Smooth muscle cell (in vitro differentiated cells): ENCODE results near the gene ALK. TPM values are rescaled to one million over a fixed set of nuclear protein-coding genes. Genes with fewer than 3 reads are reported as not detected.

Source experiments
- DNase-seq: peaks from one replicate; lab custom pipeline; 2025; ENCODE audit not compliant: unreplicated experiment; lab: John Stamatoyannopoulos, UW
- H2AFZ ChIP-seq: fragments of 200-600 bp; sonication (generic); 2 replicates; pipeline ENCODE4 v1.6.0; 2016; ENCODE audit warnings: antibody characterized with exemption, low read depth, mild to moderate bottlenecking
- H3F3A ChIP-seq: fragments of 200-600 bp; sonication (generic); 2 replicates; pipeline ENCODE4 v1.6.0; 2017; ENCODE audit warnings: antibody characterized with exemption, low read depth
- H3K27ac ChIP-seq: fragments of 200-600 bp; sonication (generic); 2 replicates; pipeline ENCODE4 v1.5.1; 2016; ENCODE audit warnings: low read depth, mild to moderate bottlenecking
- H3K27me3 ChIP-seq: fragments of 200-600 bp; sonication (generic); 2 replicates; pipeline ENCODE4 v1.6.1; 2016; ENCODE audit warnings: low read depth, mild to moderate bottlenecking
- H3K36me3 ChIP-seq: fragments of 200-600 bp; sonication (generic); 2 replicates; pipeline ENCODE4 v1.5.1; 2016; ENCODE audit warnings: low read depth
- H3K4me1 ChIP-seq: fragments of 200-600 bp; sonication (generic); 2 replicates; pipeline ENCODE4 v1.5.1; 2016; ENCODE audit warnings: low read depth
- H3K4me2 ChIP-seq: fragments of 200-600 bp; sonication (generic); 2 replicates; pipeline ENCODE4 v1.6.0; 2016; ENCODE audit warnings: mild to moderate bottlenecking
- H3K4me3 ChIP-seq: fragments of 200-600 bp; sonication (generic); 2 replicates; pipeline ENCODE4 v1.5.1; 2016; ENCODE audit warnings: mild to moderate bottlenecking
- H3K79me2 ChIP-seq: fragments of 200-600 bp; sonication (generic); 2 replicates; pipeline ENCODE4 v1.6.0; 2016; ENCODE audit warnings: low read depth, mild to moderate bottlenecking
- H3K9ac ChIP-seq: fragments of 200-600 bp; sonication (generic); 2 replicates; pipeline ENCODE4 v1.6.0; 2016; ENCODE audit warnings: low read depth
- H3K9me3 ChIP-seq: fragments of 200-600 bp; sonication (generic); replicated peaks from 2 replicates; pipeline ENCODE4 v1.5.1; 2016; ENCODE audit warnings: low read depth
- H4K20me1 ChIP-seq: fragments of 200-600 bp; sonication (generic); 2 replicates; pipeline ENCODE4 v1.6.0; 2016; ENCODE audit warnings: low read depth
- WGBS: methylation state at CpG from one replicate; pipeline ENCODE4 v1.1.7; 2016; ENCODE audit warnings: low lambda C conversion rate; 5-methylcytosine and 5-hydroxymethylcytosine counted together
- polyA plus RNA-seq: library from polyadenylated mRNA; unstranded; fragments of >200 nt; fragmentation: Nextera tagmentation; extraction: Ambion mirVana; gene quantifications from 2 replicates; pipeline ENCODE4 v1.2.1, GENCODE V29; 2016
- total RNA-seq: library from RNA; depleted of rRNA; stranded (reverse); fragments of >200 nt; gene quantifications from 2 replicates; pipeline ENCODE4 v1.2.3, GENCODE V29; 2014
- TF ChIP-seq, protein P1 (sequence below): fragments of 200-600 bp; sonication (generic); IDR thresholded peaks from 2 replicates; pipeline ENCODE4 v1.5.1; 2017; ENCODE audit warnings: borderline replicate concordance, mild to moderate bottlenecking, antibody characterized with exemption; ENCODE audit not compliant: insufficient read depth, poor library complexity, severe bottlenecking

Gene ALK
- total RNA-seq (0.13 and 0.49 TPM in 2 replicates), polyA plus RNA-seq (0.19 and 0.33 TPM in 2 replicates)

DNA sequence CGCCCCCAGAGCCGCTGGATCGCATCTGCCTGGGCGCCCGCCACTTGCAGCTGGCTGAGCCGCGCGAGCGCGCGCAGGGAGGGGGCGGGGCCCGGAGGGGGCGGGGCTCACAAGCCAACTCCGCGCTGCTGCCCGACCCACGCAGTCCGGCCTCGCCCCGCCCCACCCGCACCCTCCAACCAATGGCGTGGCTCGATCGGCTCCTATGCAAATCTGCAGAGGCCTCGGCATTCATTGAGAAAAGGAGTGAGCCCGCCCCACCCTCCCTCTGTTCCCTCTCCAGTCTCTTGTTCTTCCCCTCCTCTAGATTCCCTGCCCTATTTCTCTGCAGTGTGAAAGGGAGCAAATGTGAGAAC, at the start of gene ALK:
TSS of gene ALK (minus strand) at position 27 of the 356 bp plus-strand sequence. CDS start 927 bp downstream, outside the sequence.
- H3K9me3 ChIP-seq: no peaks in the 10 kb centered on the region
- peaks cover 4% of the 10 kb centered on the region for H3F3A ChIP-seq
- no peaks in the 10 kb centered on the region for H3K79me2 ChIP-seq
- H3K4me1 ChIP-seq: peaks cover 11% of the 10 kb centered on the region
- peak within 1 kb of the TSS; percentile 85 for H3K4me2 ChIP-seq
- TF ChIP-seq, protein P1, sequence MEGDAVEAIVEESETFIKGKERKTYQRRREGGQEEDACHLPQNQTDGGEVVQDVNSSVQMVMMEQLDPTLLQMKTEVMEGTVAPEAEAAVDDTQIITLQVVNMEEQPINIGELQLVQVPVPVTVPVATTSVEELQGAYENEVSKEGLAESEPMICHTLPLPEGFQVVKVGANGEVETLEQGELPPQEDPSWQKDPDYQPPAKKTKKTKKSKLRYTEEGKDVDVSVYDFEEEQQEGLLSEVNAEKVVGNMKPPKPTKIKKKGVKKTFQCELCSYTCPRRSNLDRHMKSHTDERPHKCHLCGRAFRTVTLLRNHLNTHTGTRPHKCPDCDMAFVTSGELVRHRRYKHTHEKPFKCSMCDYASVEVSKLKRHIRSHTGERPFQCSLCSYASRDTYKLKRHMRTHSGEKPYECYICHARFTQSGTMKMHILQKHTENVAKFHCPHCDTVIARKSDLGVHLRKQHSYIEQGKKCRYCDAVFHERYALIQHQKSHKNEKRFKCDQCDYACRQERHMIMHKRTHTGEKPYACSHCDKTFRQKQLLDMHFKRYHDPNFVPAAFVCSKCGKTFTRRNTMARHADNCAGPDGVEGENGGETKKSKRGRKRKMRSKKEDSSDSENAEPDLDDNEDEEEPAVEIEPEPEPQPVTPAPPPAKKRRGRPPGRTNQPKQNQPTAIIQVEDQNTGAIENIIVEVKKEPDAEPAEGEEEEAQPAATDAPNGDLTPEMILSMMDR: no peak
- H3K4me3 ChIP-seq: peak within 1 kb of the TSS; percentile 52
- H4K20me1 ChIP-seq: no peaks in the 10 kb centered on the region
- H2AFZ ChIP-seq: no peak within 1 kb of the TSS
- H3K27me3 ChIP-seq: peaks cover 85% of the 10 kb centered on the region
- no peaks in the 10 kb centered on the region for H3K36me3 ChIP-seq
- 2% methylated on average over 8 of the region's 27 CpGs for WGBS
- no peak within 1 kb of the TSS for H3K27ac ChIP-seq
- no peak within 1 kb of the TSS for H3K9ac ChIP-seq
- peak; percentile 25 for DNase-seq

DNA sequence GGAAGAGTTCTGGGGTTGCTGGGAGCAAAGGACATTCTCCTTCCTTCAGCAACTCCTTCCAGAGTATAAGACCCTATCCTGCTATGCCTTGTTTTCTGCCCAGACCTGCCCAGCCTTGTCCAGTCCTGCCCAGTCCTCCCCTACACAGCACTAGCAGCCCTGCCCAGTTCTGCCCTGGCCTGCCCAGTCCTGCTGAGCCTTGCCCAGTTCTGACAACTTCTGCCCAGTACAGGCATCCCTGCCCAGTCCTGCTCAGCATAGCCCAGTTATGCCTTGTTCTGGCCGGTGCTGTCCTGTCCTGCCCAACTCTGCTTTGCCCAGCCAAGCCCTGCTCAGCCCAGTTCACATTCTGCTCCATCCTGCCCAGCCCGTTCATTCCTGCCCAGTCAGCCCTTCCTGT, 44.9 kb upstream of the ALK start:
- no peak overlapping the region for H3K9ac ChIP-seq
- H3K79me2 ChIP-seq: no peaks in the 10 kb centered on the region
- no peaks in the 10 kb centered on the region for H3K9me3 ChIP-seq
- 87% methylated on average over 2 of the region's 2 CpGs for WGBS
- TF ChIP-seq, protein P1: no peak
- peaks cover 17% of the 10 kb centered on the region for H3K27me3 ChIP-seq
- no peaks in the 10 kb centered on the region for H3F3A ChIP-seq
- no peak overlapping the region for H3K4me3 ChIP-seq
- H3K4me1 ChIP-seq: no peaks in the 10 kb centered on the region
- H3K36me3 ChIP-seq: no peaks in the 10 kb centered on the region
- no peak overlapping the region for H3K4me2 ChIP-seq
- H4K20me1 ChIP-seq: no peaks in the 10 kb centered on the region
- H2AFZ ChIP-seq: no peak overlapping the region
- no peak for DNase-seq
- H3K27ac ChIP-seq: no peak overlapping the region

DNA sequence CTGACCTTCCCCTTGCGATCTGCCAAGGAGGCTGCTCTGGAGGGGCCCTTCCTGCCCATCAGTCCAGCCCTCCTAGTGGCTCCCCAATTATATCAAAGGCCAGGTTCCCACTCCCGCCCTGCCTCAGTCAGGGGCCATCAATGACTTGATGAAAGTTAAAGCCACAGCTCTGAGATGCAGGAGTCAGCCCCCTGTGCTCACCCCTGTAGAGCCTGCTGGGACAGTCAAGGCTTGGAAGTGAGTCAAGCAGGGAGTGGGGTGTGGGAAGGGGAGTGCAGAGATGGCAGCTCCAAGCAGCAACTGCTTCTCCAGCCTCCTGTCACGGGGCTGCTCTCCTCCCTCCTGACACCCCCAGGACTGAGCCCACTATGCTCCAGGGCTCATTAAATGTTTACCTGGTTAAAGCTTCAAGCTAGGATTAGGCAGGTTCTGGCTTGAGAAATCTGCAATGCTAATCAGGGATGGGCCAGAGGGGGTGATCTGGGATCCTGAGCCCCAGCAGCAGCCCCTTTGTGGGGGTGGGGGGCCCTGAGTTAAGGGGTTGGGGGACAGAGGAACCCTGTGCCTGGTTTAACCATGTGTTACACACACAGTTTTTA, 42.7 kb upstream of the ALK start:
- Histone ChIP-seq H3K4me1 (no peaks in the 10 kb centered on the region), H3K9ac (no peak overlapping the region), H3K36me3 (no peaks in the 10 kb centered on the region), H3K4me2 (no peak overlapping the region), H3K4me3 (no peak overlapping the region), H3K79me2 (no peaks in the 10 kb centered on the region), H2AFZ (no peak overlapping the region), H3F3A (no peaks in the 10 kb centered on the region), H4K20me1 (no peaks in the 10 kb centered on the region), H3K27me3 (peaks cover 38% of the 10 kb centered on the region), H3K27ac (no peak overlapping the region), H3K9me3 (no peaks in the 10 kb centered on the region)
- TF ChIP-seq, protein P1: no peak
- DNase-seq: no peak
- 66% methylated on average over 3 of the region's 3 CpGs for WGBS

DNA sequence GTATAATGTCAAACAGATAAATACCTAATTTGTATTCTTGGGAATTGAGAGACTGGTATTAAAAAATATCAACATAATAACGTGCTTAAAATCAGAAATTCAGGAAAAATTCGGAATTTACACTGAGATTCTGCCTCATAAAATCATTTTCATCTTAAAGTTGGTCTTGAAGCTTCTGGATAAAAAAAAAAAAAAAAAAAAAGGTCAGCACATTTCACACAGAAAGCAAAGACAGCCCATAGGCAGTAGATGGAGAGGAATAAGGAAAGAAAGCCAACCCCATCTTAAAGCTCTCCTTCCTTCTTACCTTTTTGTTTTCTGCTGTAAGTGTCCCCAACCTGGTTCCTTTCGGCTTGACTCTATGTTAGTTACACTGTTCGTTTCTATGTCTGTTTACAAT, 41.5 kb upstream of the ALK start:
- Histone ChIP-seq H3K4me1 (no peaks in the 10 kb centered on the region), H3K4me3 (no peak overlapping the region), H3K79me2 (no peaks in the 10 kb centered on the region), H3K27me3 (peaks cover 37% of the 10 kb centered on the region), H3K9ac (no peak overlapping the region), H3F3A (no peaks in the 10 kb centered on the region), H3K27ac (no peak overlapping the region), H3K4me2 (no peak overlapping the region), H2AFZ (no peak overlapping the region), H3K36me3 (no peaks in the 10 kb centered on the region), H4K20me1 (no peaks in the 10 kb centered on the region), H3K9me3 (no peaks in the 10 kb centered on the region)
- WGBS: 79% methylated on average over 4 of the region's 4 CpGs
- no peak for DNase-seq
- TF ChIP-seq, protein P1: no peak
